Ectodermal cell (in vitro differentiated cells): Measurements from ENCODE around the gene SIGLEC6.

Experiments used
- H3K27ac ChIP-seq: 2 replicates; pipeline ENCODE4 v1.7.0; 2013; ENCODE audit warnings: mild to moderate bottlenecking, low read depth, low read length; ENCODE audit not compliant: insufficient read depth, poor library complexity, severe bottlenecking
- H3K27me3 ChIP-seq: 2 replicates; pipeline ENCODE4 v1.7.0; 2013; ENCODE audit warnings: mild to moderate bottlenecking, low read length; ENCODE audit not compliant: insufficient read depth, control insufficient read depth, poor library complexity, severe bottlenecking
- H3K36me3 ChIP-seq: one replicate; pipeline ENCODE4 v1.7.0; 2013; ENCODE audit warnings: low read length; ENCODE audit not compliant: control insufficient read depth, insufficient read depth
- H3K4me1 ChIP-seq: one replicate; pipeline ENCODE4 v1.7.0; 2013; ENCODE audit warnings: low read length; ENCODE audit not compliant: control insufficient read depth, insufficient read depth
- H3K4me3 ChIP-seq: 2 replicates; pipeline ENCODE4 v1.7.0; 2013; ENCODE audit warnings: low read depth, low read length, control low read depth; ENCODE audit not compliant: insufficient read depth
- H3K9me3 ChIP-seq: 2 replicates; pipeline ENCODE4 v1.7.0; 2013; ENCODE audit warnings: mild to moderate bottlenecking, low read length, moderate library complexity; ENCODE audit not compliant: control insufficient read depth
- WGBS, 2 experiments: methylation state at CpG; one replicate each; pipeline ENCODE4 v1.1.7; 2013; ENCODE audit warnings: missing lambda C conversion rate in 2 of 2; 5-methylcytosine and 5-hydroxymethylcytosine counted together

SIGLEC6 gene

GRCh38 chr19:51549533-51550324 is 18.3 kb upstream of the SIGLEC6 start:
- H3K9me3 ChIP-seq: no peaks in the 10 kb centered on the region
- no peak overlapping the region for H3K27ac ChIP-seq
- WGBS, 2 experiments: 73 to 76% methylated on average over 8 of the region's 8 CpGs
- H3K27me3 ChIP-seq: no peaks in the 10 kb centered on the region
- H3K4me3 ChIP-seq: no peak overlapping the region
- H3K36me3 ChIP-seq: no peaks in the 10 kb centered on the region
- H3K4me1 ChIP-seq: no peaks in the 10 kb centered on the region

GRCh38 chr19:51548891-51549305 is 17.4 kb upstream of the SIGLEC6 start:
- WGBS, 2 experiments: 77 to 83% methylated on average over 4 of the region's 4 CpGs

GRCh38 chr19:51548213-51548651 is 16.8 kb upstream of the SIGLEC6 start:
- WGBS, 2 experiments: 78 to 80% methylated on average over 5 of the region's 5 CpGs
- H3K4me1 ChIP-seq: no peaks in the 10 kb centered on the region
- no peaks in the 10 kb centered on the region for H3K9me3 ChIP-seq
- H3K27me3 ChIP-seq: no peaks in the 10 kb centered on the region
- no peaks in the 10 kb centered on the region for H3K36me3 ChIP-seq
- no peak overlapping the region for H3K4me3 ChIP-seq
- H3K27ac ChIP-seq: no peak overlapping the region

More at GRCh38 chr19:51548891-51549305, 17.4 kb upstream of the SIGLEC6 start:
- H3K36me3 ChIP-seq: no peaks in the 10 kb centered on the region
- H3K9me3 ChIP-seq: no peaks in the 10 kb centered on the region
- H3K27ac ChIP-seq: no peak overlapping the region
- no peak overlapping the region for H3K4me3 ChIP-seq
- no peaks in the 10 kb centered on the region for H3K27me3 ChIP-seq
- no peaks in the 10 kb centered on the region for H3K4me1 ChIP-seq

GRCh38 chr19:51547397-51548212 is 16.1 kb upstream of the SIGLEC6 start:
- 55 to 69% methylated on average over 7 of the region's 7 CpGs for WGBS, 2 experiments
- Histone ChIP-seq H3K4me1 (no peaks in the 10 kb centered on the region), H3K27ac (no peak overlapping the region), H3K9me3 (no peaks in the 10 kb centered on the region), H3K27me3 (no peaks in the 10 kb centered on the region), H3K36me3 (no peaks in the 10 kb centered on the region), H3K4me3 (no peak overlapping the region)

GRCh38 chr19:51546650-51547396 is 15.4 kb upstream of the SIGLEC6 start:
- Histone ChIP-seq H3K9me3 (no peaks in the 10 kb centered on the region), H3K27me3 (no peaks in the 10 kb centered on the region), H3K27ac (no peak overlapping the region), H3K36me3 (no peaks in the 10 kb centered on the region), H3K4me1 (no peaks in the 10 kb centered on the region), H3K4me3 (no peak overlapping the region)
- 79 to 80% methylated on average over 10 of the region's 10 CpGs for WGBS, 2 experiments

- Histone ChIP-seq H3K4me3 (no peak overlapping the region), H3K27ac (no peak overlapping the region), H3K36me3 (no peaks in the 10 kb centered on the region), H3K27me3 (no peaks in the 10 kb centered on the region), H3K4me1 (no peaks in the 10 kb centered on the region), H3K9me3 (no peaks in the 10 kb centered on the region)
- WGBS, 2 experiments: 77% methylated on average over 5 of the region's 5 CpGs
Observed at GRCh38 chr19:51546107-51546649, 14.7 kb upstream of the SIGLEC6 start.

DNA sequence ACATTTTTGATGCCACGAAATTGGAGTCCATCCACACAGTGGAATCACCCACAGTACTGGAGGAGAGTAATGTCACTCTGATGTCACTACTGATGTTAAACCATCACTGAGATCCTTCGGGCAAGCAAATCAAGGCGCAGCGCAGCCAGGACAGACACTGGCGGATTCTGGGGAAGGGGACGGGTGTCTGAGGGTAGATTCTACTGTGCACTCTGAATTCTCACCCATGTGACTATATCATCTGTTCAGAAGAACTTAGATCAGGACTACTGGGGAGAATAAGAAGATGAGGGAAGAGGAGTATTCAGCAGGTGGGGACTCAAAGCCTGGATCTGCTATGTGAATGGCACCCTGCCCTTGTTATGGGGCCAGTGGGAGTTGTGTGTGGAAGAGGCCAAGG is 12.6 kb upstream of the SIGLEC6 start:
- Histone ChIP-seq H3K27ac (no peak overlapping the region), H3K4me3 (no peak overlapping the region), H3K27me3 (no peaks in the 10 kb centered on the region), H3K4me1 (no peaks in the 10 kb centered on the region), H3K36me3 (no peaks in the 10 kb centered on the region), H3K9me3 (no peaks in the 10 kb centered on the region)
- 82 to 87% methylated on average over 6 of the region's 6 CpGs for WGBS, 2 experiments

GRCh38 chr19:51542699-51543098 is 11.2 kb upstream of the SIGLEC6 start:
- Histone ChIP-seq H3K27me3 (peaks cover 4% of the 10 kb centered on the region), H3K4me3 (no peak overlapping the region), H3K9me3 (no peaks in the 10 kb centered on the region), H3K4me1 (no peaks in the 10 kb centered on the region), H3K27ac (no peak overlapping the region), H3K36me3 (no peaks in the 10 kb centered on the region)
- 72 to 75% methylated on average over 5 of the region's 5 CpGs for WGBS, 2 experiments

DNA sequence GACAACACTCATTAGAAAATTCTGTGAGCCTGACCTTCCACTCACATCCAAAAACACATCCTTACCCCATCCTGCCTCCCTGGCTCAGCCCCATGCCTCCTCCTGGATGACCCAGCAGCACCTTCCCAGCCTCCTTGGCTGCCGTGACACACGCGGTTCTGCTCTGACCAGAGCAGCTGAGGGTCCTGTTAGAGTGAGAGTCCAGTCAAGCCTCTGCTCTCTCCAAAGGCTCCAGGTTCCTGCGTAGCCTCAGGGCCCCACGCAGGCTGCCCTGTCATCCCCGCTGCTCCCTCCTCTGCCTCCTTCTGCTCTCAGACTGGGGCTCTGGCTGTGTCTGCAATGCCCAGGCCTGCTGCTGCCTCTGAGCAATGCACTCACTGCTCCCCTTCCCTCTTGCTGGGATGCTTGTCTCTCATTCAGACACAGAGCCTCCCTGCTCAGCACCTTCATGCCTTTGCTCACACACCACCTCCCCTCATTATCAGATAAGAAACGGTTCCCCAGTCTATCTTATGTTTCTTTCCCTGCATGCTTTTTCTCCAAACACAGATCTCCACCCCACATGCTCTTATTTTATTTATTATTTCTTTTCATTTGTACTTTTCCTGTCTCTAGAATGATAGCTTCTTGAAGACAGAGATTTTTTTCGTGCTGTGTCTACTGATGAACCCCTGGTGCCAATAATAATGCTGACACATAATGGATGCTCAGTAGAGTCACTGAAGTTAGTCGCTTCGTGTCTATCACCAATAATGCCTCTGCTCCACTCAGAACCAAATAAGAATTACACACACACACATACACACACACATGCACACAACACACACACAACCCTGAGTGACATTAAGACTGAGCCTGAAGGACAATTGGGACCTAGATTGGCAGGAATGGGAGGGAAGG is 10.2 kb upstream of the SIGLEC6 start:
- WGBS, 2 experiments: 71% methylated on average over 10 of the region's 10 CpGs
- no peaks in the 10 kb centered on the region for H3K36me3 ChIP-seq
- no peaks in the 10 kb centered on the region for H3K9me3 ChIP-seq
- H3K27ac ChIP-seq: no peak overlapping the region
- peaks cover 4% of the 10 kb centered on the region for H3K27me3 ChIP-seq
- H3K4me3 ChIP-seq: no peak overlapping the region
- no peaks in the 10 kb centered on the region for H3K4me1 ChIP-seq
